HL-60 (cell line): ENCODE results near the gene PLA2R1.

Experiments
- DNase-seq, 2 experiments: peaks; one replicate each; pipeline ENCODE4 v3.0.0-alpha.2; 2010 to 2020; ENCODE audit warnings: low read depth in 1 of 2, low spot score in 1 of 2
- H3K27ac ChIP-seq: fragments of 250-450 bp; sonication (Bioruptor Pico); replicated peaks from 2 replicates; pipeline ENCODE4 v1.5.1; 2020; ENCODE audit warnings: mild to moderate bottlenecking, moderate library complexity
- H3K27me3 ChIP-seq: fragments of 250-450 bp; sonication (Bioruptor Pico); 2 replicates; pipeline ENCODE4 v1.5.1; 2021; ENCODE audit warnings: mild to moderate bottlenecking, moderate library complexity; ENCODE audit not compliant: insufficient read depth, poor library complexity, severe bottlenecking
- H3K4me3 ChIP-seq: replicated peaks from 2 replicates; pipeline ENCODE4 v1.5.1; 2011; ENCODE audit warnings: mild to moderate bottlenecking, control low read depth, low read length; ENCODE audit not compliant: insufficient read depth
- GABPA ChIP-seq: IDR thresholded peaks from 2 replicates; pipeline ENCODE4 v1.6.1; 2012; ENCODE audit warnings: low read depth
- POLR2AphosphoS5 ChIP-seq: IDR thresholded peaks from 2 replicates; pipeline ENCODE4 v1.6.1; 2012; ENCODE audit warnings: low read depth
- SPI1 ChIP-seq: IDR thresholded peaks from 2 replicates; pipeline ENCODE4 v1.6.1; 2012; ENCODE audit warnings: low read depth, mild to moderate bottlenecking, borderline replicate concordance
- TF ChIP-seq, protein P1 (sequence below): IDR thresholded peaks from 2 replicates; pipeline ENCODE4 v1.6.1; 2012; ENCODE audit warnings: low read depth; ENCODE audit not compliant: insufficient replicate concordance
- TF ChIP-seq, protein P2 (sequence below): IDR thresholded peaks from one replicate; pipeline ENCODE4 v1.5.1; 2011; ENCODE audit warnings: low read length, control low read depth, inconsistent platforms; ENCODE audit not compliant: insufficient read depth

The PLA2R1 gene

DNA sequence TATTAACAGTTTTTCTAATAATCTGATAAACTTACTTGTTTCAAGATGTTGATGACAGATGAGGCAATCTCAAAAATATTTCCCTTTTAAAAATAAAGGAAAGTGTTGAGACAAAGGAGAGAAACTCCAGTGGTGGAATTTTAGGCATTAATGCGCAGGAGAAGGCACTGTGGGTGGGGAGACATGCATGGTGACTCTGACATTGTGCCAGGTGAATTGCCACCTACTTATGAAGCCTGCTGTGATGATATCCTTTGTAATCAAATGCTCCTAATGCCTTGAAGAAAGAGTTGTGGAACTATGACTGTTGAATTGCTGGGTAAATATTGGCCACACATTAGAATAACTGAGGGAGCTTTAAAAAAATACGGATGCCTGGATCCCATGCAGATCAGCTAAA is 101.4 kb downstream of the PLA2R1 start:
- no peaks in the 10 kb centered on the region for H3K27me3 ChIP-seq
- no peak overlapping the region for H3K27ac ChIP-seq
- H3K4me3 ChIP-seq, result no peak overlapping the region
- DNase-seq, result no peak
- TF ChIP-seq, protein P1, sequence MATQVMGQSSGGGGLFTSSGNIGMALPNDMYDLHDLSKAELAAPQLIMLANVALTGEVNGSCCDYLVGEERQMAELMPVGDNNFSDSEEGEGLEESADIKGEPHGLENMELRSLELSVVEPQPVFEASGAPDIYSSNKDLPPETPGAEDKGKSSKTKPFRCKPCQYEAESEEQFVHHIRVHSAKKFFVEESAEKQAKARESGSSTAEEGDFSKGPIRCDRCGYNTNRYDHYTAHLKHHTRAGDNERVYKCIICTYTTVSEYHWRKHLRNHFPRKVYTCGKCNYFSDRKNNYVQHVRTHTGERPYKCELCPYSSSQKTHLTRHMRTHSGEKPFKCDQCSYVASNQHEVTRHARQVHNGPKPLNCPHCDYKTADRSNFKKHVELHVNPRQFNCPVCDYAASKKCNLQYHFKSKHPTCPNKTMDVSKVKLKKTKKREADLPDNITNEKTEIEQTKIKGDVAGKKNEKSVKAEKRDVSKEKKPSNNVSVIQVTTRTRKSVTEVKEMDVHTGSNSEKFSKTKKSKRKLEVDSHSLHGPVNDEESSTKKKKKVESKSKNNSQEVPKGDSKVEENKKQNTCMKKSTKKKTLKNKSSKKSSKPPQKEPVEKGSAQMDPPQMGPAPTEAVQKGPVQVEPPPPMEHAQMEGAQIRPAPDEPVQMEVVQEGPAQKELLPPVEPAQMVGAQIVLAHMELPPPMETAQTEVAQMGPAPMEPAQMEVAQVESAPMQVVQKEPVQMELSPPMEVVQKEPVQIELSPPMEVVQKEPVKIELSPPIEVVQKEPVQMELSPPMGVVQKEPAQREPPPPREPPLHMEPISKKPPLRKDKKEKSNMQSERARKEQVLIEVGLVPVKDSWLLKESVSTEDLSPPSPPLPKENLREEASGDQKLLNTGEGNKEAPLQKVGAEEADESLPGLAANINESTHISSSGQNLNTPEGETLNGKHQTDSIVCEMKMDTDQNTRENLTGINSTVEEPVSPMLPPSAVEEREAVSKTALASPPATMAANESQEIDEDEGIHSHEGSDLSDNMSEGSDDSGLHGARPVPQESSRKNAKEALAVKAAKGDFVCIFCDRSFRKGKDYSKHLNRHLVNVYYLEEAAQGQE, result no peak
- TF ChIP-seq GABPA, result no peak
- no peak for TF ChIP-seq POLR2AphosphoS5
- TF ChIP-seq SPI1, result no peak
- TF ChIP-seq, protein P2, sequence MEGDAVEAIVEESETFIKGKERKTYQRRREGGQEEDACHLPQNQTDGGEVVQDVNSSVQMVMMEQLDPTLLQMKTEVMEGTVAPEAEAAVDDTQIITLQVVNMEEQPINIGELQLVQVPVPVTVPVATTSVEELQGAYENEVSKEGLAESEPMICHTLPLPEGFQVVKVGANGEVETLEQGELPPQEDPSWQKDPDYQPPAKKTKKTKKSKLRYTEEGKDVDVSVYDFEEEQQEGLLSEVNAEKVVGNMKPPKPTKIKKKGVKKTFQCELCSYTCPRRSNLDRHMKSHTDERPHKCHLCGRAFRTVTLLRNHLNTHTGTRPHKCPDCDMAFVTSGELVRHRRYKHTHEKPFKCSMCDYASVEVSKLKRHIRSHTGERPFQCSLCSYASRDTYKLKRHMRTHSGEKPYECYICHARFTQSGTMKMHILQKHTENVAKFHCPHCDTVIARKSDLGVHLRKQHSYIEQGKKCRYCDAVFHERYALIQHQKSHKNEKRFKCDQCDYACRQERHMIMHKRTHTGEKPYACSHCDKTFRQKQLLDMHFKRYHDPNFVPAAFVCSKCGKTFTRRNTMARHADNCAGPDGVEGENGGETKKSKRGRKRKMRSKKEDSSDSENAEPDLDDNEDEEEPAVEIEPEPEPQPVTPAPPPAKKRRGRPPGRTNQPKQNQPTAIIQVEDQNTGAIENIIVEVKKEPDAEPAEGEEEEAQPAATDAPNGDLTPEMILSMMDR, result no peak

DNA sequence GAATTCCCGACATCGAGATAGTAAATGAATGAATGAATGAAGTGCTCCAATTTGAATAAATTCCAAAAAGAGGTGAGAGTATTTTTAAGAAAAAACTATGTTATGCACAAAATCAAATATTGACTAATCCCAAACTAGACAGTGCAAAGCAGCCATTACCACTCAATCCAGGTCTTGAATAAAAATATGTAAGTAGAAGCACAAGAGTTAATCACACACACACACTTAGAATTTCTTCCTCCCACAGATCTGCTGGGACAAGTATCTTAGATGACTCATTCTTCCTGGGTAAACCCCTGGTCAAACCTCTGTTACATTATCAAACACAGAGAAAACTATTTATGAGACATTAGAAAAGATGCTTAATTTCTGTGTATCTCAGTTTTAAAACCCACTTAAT is 102.0 kb downstream of the PLA2R1 start:
- DNase-seq, result no peak
- Histone ChIP-seq H3K27me3 (no peaks in the 10 kb centered on the region), H3K27ac (no peak overlapping the region), H3K4me3 (no peak overlapping the region)
- TF ChIP-seq POLR2AphosphoS5, result no peak
- TF ChIP-seq SPI1, result no peak
- no peak for TF ChIP-seq GABPA
- TF ChIP-seq, protein P1, result no peak
- TF ChIP-seq, protein P2, result no peak

DNA sequence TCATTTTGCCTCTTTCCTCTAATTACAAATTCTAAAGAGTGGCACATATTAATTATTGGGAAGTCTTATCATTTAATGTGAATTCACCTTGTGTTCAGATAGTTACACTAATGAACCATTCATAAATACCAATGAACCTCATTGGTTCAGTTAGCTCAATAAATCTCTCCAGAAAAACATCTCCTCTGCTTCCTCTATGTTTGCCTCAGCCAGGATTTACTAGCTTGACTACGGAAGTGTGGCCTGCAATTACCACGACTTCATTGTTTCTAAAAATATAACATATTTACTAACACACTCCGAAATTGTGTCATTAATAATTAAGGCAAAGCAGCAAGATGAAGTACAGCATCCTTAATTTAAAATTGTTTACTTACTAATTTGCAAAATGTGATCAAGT is 103.3 kb downstream of the PLA2R1 start:
- H3K4me3 ChIP-seq, result no peak overlapping the region
- H3K27me3 ChIP-seq, result no peaks in the 10 kb centered on the region
- no peak for TF ChIP-seq SPI1
- no peak for TF ChIP-seq POLR2AphosphoS5
- TF ChIP-seq, protein P2, result no peak
- TF ChIP-seq GABPA, result no peak
- TF ChIP-seq, protein P1, result no peak
- DNase-seq, result no peak
- H3K27ac ChIP-seq, result no peak overlapping the region
